Astrocyte (in vitro differentiated cells and primary cell): Measurements from ENCODE around the gene TPPP2. TPM values are rescaled to one million over a fixed set of nuclear protein-coding genes. Genes with fewer than 3 reads are reported as not detected.
"Not testable (repeated sequence)": the region's sequence is repeated elsewhere in the genome, so short reads cannot be mapped to it uniquely, and the experiment has no call there.

Experiments used
- DNase-seq: peaks from one replicate; pipeline ENCODE4 v3.0.0-alpha.2; 2010; ENCODE audit warnings: low read depth
- FAIRE-seq: peaks from 2 replicates; lab custom pipeline; 2011; peaks lifted over from hg19 to GRCh38; lab: Jason Lieb, UNC
- H2AFZ ChIP-seq: 2 replicates; pipeline ENCODE4 v1.6.0; 2012; ENCODE audit warnings: low read depth, low read length, inconsistent platforms
- H3K27ac ChIP-seq: 2 replicates; pipeline ENCODE4 v1.5.1; 2011; ENCODE audit warnings: low read depth, low read length, inconsistent platforms
- H3K27me3 ChIP-seq: 2 replicates; pipeline ENCODE4 v1.6.0; 2011; ENCODE audit warnings: low read length, inconsistent platforms; ENCODE audit not compliant: insufficient read depth
- H3K36me3 ChIP-seq: 2 replicates; pipeline ENCODE4 v1.5.1; 2011; ENCODE audit warnings: low read length, inconsistent platforms; ENCODE audit not compliant: insufficient read depth
- H3K4me1 ChIP-seq: 2 replicates; pipeline ENCODE4 v1.5.1; 2011; ENCODE audit warnings: low read length, inconsistent platforms; ENCODE audit not compliant: insufficient read depth
- H3K4me2 ChIP-seq: 2 replicates; pipeline ENCODE4 v1.6.0; 2012; ENCODE audit warnings: low read length, inconsistent platforms
- H3K4me3 ChIP-seq: 2 replicates; pipeline ENCODE4 v1.5.1; 2011; ENCODE audit warnings: low read depth, mild to moderate bottlenecking, low read length, inconsistent platforms; ENCODE audit not compliant: insufficient read depth
- H3K79me2 ChIP-seq: 2 replicates; pipeline ENCODE4 v1.6.0; 2012; ENCODE audit warnings: mild to moderate bottlenecking, low read length, inconsistent platforms; ENCODE audit not compliant: insufficient read depth
- H3K9ac ChIP-seq: 2 replicates; pipeline ENCODE4 v1.6.0; 2012; ENCODE audit warnings: mild to moderate bottlenecking, low read length, inconsistent platforms
- H3K9me3 ChIP-seq: 2 replicates; pipeline ENCODE4 v1.5.1; 2012; ENCODE audit warnings: low read depth, mild to moderate bottlenecking, low read length, inconsistent platforms; ENCODE audit not compliant: insufficient read depth
- H4K20me1 ChIP-seq: 2 replicates; pipeline ENCODE4 v1.6.0; 2012; ENCODE audit warnings: low read length, inconsistent platforms; ENCODE audit not compliant: insufficient read depth
- H3K27ac Mint-ChIP-seq: one replicate; pipeline ENCODE4 v1.8.0; 2021; ENCODE audit warnings: mild to moderate bottlenecking, mixed read lengths; ENCODE audit not compliant: unreplicated experiment
- H3K27me3 Mint-ChIP-seq: one replicate; pipeline ENCODE4 v1.8.0; 2021; ENCODE audit warnings: low read depth, mixed read lengths; ENCODE audit not compliant: unreplicated experiment
- H3K36me3 Mint-ChIP-seq: one replicate; pipeline ENCODE4 v1.8.0; 2021; ENCODE audit warnings: low read depth, mixed read lengths; ENCODE audit not compliant: unreplicated experiment
- H3K4me1 Mint-ChIP-seq: one replicate; pipeline ENCODE4 v1.8.0; 2021; ENCODE audit warnings: low read depth, mixed read lengths; ENCODE audit not compliant: unreplicated experiment
- H3K4me3 Mint-ChIP-seq: one replicate; pipeline ENCODE4 v1.8.0; 2021; ENCODE audit warnings: mild to moderate bottlenecking, moderate library complexity, mixed read lengths; ENCODE audit not compliant: unreplicated experiment
- H3K9me3 Mint-ChIP-seq: one replicate; pipeline ENCODE4 v1.8.0; 2021; ENCODE audit warnings: mild to moderate bottlenecking, mixed read lengths; ENCODE audit not compliant: unreplicated experiment
- EZH2 ChIP-seq: IDR thresholded peaks from 2 replicates; pipeline ENCODE4 v1.6.1; 2012; ENCODE audit warnings: mild to moderate bottlenecking, low read length, inconsistent platforms; ENCODE audit not compliant: insufficient read depth
- total RNA-seq: library from RNA; stranded (reverse); gene quantifications from 2 replicates; pipeline ENCODE4 v1.2.1, GENCODE V29; 2021
- TF ChIP-seq, protein P1 (sequence below): IDR thresholded peaks from 2 replicates; pipeline ENCODE4 v1.5.1; 2011; ENCODE audit warnings: low read depth, mild to moderate bottlenecking, inconsistent platforms, low read length, moderate library complexity; ENCODE audit not compliant: insufficient read depth

The TPPP2 gene
- total RNA-seq, 1 donor from 2014 or later = not detected

DNA sequence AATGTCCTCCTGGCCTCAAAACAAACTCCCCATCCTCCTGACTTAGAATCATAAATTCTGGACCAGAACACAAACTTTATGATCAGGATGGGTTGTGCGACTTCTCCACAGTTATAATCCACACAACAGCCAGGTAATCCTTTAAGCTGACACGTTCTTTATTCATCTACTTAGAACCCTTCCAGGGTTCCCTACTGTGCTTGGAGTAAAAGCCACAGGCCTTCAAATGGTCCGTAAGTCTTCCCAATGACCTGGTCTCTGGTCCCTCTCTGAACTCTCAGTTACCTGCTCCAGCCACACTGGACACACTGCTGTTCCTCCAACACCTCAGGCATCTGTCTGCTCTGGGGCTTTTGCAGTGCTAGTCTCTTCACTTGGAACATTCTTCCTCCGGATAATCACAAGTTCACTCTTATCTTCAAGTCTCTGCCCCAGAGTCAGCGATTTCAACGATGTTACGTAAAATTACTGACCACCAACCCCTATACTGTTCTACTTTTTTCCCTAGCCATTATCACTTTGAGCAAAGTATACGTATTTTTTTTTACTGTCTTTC lies 10.4 kb downstream of the TPPP2 start:
- Histone ChIP-seq H3K79me2 (no peaks in the 10 kb centered on the region), H3K4me3 (no peak overlapping the region), H3K4me2 (no peak overlapping the region), H4K20me1 (no peaks in the 10 kb centered on the region), H3K27ac (no peak overlapping the region), H3K9me3 (no peaks in the 10 kb centered on the region), H2AFZ (no peak overlapping the region), H3K4me1 (no peaks in the 10 kb centered on the region), H3K36me3 (no peaks in the 10 kb centered on the region), H3K9ac (no peak overlapping the region), H3K27me3 (peaks cover 10% of the 10 kb centered on the region)
- H3K27ac Mint-ChIP-seq = no peak overlapping the region
- DNase-seq (no peak), FAIRE-seq (no peak)
- H3K9me3 Mint-ChIP-seq = peaks cover 6% of the 10 kb centered on the region
- TF ChIP-seq, protein P1, sequence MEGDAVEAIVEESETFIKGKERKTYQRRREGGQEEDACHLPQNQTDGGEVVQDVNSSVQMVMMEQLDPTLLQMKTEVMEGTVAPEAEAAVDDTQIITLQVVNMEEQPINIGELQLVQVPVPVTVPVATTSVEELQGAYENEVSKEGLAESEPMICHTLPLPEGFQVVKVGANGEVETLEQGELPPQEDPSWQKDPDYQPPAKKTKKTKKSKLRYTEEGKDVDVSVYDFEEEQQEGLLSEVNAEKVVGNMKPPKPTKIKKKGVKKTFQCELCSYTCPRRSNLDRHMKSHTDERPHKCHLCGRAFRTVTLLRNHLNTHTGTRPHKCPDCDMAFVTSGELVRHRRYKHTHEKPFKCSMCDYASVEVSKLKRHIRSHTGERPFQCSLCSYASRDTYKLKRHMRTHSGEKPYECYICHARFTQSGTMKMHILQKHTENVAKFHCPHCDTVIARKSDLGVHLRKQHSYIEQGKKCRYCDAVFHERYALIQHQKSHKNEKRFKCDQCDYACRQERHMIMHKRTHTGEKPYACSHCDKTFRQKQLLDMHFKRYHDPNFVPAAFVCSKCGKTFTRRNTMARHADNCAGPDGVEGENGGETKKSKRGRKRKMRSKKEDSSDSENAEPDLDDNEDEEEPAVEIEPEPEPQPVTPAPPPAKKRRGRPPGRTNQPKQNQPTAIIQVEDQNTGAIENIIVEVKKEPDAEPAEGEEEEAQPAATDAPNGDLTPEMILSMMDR = no peak
- TF ChIP-seq EZH2 = no peak
- H3K4me1 Mint-ChIP-seq = peaks cover 36% of the 10 kb centered on the region
- peaks cover 2% of the 10 kb centered on the region for H3K36me3 Mint-ChIP-seq
- peak overlapping the region; percentile 35 for H3K4me3 Mint-ChIP-seq
- H3K27me3 Mint-ChIP-seq = peaks cover 24% of the 10 kb centered on the region

DNA sequence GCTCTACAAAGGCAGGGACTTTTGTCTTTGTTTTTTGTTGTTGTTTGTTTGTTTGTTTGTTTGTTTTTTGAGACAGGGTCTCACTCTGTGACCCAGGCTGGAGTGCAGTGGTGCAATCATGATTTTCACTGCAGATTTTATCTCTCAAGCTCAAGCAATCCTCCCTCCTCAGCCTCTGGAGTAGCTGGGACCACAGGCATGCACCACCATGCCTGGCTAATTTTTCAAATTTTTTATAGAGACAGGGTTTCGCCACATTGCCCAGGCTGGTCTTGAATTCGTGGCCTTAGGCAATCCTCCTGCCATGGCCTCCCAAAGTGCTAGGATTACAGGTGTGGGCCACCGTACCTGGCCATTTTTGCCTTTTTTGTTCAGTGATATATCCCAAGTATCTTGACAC lies 10.9 kb downstream of the TPPP2 start:
- H3K27ac ChIP-seq = not testable (repeated sequence)

DNA sequence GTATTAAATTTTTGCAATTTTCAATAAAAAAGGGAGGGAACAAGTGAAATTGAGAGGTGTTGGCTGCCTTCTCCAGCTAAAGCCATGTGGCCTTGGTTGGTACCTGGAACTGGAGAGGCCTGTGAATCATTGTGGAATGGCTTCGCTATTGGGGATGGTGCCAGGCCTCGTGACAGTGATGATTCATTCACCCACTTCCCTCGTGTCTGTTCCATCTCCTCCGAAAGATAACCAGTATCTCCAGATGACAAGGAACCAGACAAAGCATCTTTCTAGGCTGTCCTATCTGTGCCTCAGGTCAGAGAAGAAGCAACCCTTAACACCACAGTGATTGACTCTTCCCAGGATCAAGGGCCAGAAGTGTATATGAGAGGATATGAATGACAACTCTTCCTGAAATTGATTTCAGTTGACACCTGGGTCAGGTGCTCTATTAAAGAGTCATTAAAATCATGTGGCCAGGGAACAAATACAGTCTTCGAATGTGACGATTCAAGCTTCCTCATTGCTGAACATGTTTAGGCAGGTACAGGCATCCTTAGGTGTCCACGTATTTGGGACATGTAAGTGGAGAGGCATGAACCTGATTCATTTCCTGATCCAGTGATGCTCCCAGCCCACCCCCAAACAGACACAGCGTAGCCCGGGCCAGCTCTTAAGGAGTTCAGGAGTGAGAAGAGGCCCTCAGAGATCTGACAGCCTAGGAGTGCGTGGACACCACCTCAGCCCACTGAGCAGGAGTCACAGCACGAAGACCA lies 11.8 kb downstream of the TPPP2 start, which contains the start of gene RNASE7:
RNASE7 (plus strand) TSS at position 687 of the 758 bp plus-strand sequence. CDS start 631 bp downstream, outside the sequence.
- Histone ChIP-seq H3K27me3 (peaks cover 10% of the 10 kb centered on the region), H3K9ac (no peak within 1 kb of the TSS), H3K79me2 (no peaks in the 10 kb centered on the region), H3K4me3 (no peak within 1 kb of the TSS), H3K4me1 (no peaks in the 10 kb centered on the region), H3K27ac (no peak within 1 kb of the TSS), H2AFZ (no peak within 1 kb of the TSS), H3K4me2 (no peak within 1 kb of the TSS), H3K9me3 (no peaks in the 10 kb centered on the region), H4K20me1 (no peaks in the 10 kb centered on the region), H3K36me3 (no peaks in the 10 kb centered on the region)
- H3K4me3 Mint-ChIP-seq = peak within 1 kb of the TSS; percentile 17
- DNase-seq (peak; percentile 42), FAIRE-seq (no peak)
- peaks cover 6% of the 10 kb centered on the region for H3K9me3 Mint-ChIP-seq
- TF ChIP-seq, protein P1 = no peak
- TF ChIP-seq EZH2 = no peak
- H3K4me1 Mint-ChIP-seq = peaks cover 36% of the 10 kb centered on the region
- H3K36me3 Mint-ChIP-seq = peaks cover 2% of the 10 kb centered on the region
- H3K27ac Mint-ChIP-seq = no peak within 1 kb of the TSS
- peaks cover 19% of the 10 kb centered on the region for H3K27me3 Mint-ChIP-seq

More for the DNA sequence above, 10.9 kb downstream of the TPPP2 start:
- not testable (repeated sequence) for H3K79me2 ChIP-seq, H3K27me3 ChIP-seq, H2AFZ ChIP-seq, H3K9me3 ChIP-seq, H3K36me3 Mint-ChIP-seq, DNase-seq, H4K20me1 ChIP-seq, H3K4me2 ChIP-seq, H3K4me3 ChIP-seq, H3K9ac ChIP-seq, H3K4me3 Mint-ChIP-seq, H3K36me3 ChIP-seq, FAIRE-seq, H3K9me3 Mint-ChIP-seq, H3K4me1 ChIP-seq, H3K27ac Mint-ChIP-seq
- Mint-ChIP-seq H3K4me1 (peaks cover 36% of the 10 kb centered on the region), H3K27me3 (peaks cover 23% of the 10 kb centered on the region)
